ENCODE data around the gene BRMS1. TPM values are rescaled to one million over a fixed set of nuclear protein-coding genes. Genes with fewer than 3 reads are reported as not detected.
A peak's percentile ranks its signal among the peaks of the same experiment; 100 is the strongest.

BRMS1 gene
- total and polyA plus RNA-seq, 2 experiments from 2014 or later: 59.1 to 61.7 TPM

DNA sequence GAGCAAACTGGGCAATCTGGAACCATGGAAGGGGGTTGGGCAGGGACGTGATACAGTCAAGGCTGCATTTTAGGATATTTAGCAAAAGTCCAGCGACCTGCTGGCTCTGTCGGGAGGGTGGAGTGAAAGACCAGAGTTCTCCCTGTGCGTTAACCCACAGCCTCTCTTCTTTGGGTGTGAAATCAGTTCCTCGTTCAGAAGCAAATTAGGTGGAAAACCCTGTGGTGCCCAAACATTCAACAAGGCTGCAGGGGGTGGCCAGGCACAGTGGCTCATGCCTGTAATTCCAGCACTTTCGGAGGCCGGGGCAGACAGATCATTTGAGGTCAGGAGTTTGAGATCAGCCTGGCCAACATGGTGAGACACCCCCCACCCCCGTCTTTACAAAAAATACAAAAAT is 47.3 kb downstream of the BRMS1 start:
- Mint-ChIP-seq H3K4me1 (peaks cover 14% of the 10 kb centered on the region), H3K36me3 (ENCODE audit: low read depth) (no peaks in the 10 kb centered on the region; the same call in 2 of the 3 replicates), H3K4me3 (no peak overlapping the region; the same call in 2 of the 3 replicates), H3K27ac (no peak overlapping the region), H3K9me3 (no peaks in the 10 kb centered on the region), H3K27me3 (ENCODE audit: insufficient read depth, low read depth, poor library complexity) (peaks cover 8% of the 10 kb centered on the region)
- Histone ChIP-seq H3K4me2 (no peak overlapping the region), H3K36me3 (ENCODE audit: insufficient read depth) (no peaks in the 10 kb centered on the region), H3K4me1 (ENCODE audit: insufficient read depth) (no peaks in the 10 kb centered on the region), H3K79me2 (replicated peaks; ENCODE audit: insufficient read depth) (no peaks in the 10 kb centered on the region), H3K27ac (ENCODE audit: low read depth) (no peak overlapping the region), H3K27me3 (ENCODE audit: insufficient read depth) (peaks cover 5% of the 10 kb centered on the region; the same call in 1 of the 2 replicates), H3F3A (replicated peaks; ENCODE audit: low read depth) (no peaks in the 10 kb centered on the region), H2AFZ (no peak overlapping the region), H3K9me2 (ENCODE audit: insufficient read depth) (no peaks in the 10 kb centered on the region), H3K4me3 (no peak overlapping the region), H4K20me1 (replicated peaks; ENCODE audit: insufficient read depth) (no peaks in the 10 kb centered on the region)
- peak; percentile 17; the same call in 1 of the 3 replicates for ATAC-seq
- no peak for TF ChIP-seq ZNF114 (CRISPR knock-in tag; IDR thresholded peaks at IDR 0.05)
- no peak for TF ChIP-seq EZH2 (IDR thresholded peaks at IDR 0.05; ENCODE audit: low read depth, unreplicated experiment)
- no peak for TF ChIP-seq ZNF331 (CRISPR knock-in tag; IDR thresholded peaks at IDR 0.05; ENCODE audit: low read depth)
- TF ChIP-seq, protein P1, sequence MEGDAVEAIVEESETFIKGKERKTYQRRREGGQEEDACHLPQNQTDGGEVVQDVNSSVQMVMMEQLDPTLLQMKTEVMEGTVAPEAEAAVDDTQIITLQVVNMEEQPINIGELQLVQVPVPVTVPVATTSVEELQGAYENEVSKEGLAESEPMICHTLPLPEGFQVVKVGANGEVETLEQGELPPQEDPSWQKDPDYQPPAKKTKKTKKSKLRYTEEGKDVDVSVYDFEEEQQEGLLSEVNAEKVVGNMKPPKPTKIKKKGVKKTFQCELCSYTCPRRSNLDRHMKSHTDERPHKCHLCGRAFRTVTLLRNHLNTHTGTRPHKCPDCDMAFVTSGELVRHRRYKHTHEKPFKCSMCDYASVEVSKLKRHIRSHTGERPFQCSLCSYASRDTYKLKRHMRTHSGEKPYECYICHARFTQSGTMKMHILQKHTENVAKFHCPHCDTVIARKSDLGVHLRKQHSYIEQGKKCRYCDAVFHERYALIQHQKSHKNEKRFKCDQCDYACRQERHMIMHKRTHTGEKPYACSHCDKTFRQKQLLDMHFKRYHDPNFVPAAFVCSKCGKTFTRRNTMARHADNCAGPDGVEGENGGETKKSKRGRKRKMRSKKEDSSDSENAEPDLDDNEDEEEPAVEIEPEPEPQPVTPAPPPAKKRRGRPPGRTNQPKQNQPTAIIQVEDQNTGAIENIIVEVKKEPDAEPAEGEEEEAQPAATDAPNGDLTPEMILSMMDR (conservative IDR thresholded peaks at IDR 0.05; ENCODE audit: low read depth in 2 of 2): no peak
- TF ChIP-seq JUNB (IDR thresholded peaks at IDR 0.05; ENCODE audit: unreplicated experiment): no peak
- DNase-seq (ENCODE audit: low spot score): no peak

DNA sequence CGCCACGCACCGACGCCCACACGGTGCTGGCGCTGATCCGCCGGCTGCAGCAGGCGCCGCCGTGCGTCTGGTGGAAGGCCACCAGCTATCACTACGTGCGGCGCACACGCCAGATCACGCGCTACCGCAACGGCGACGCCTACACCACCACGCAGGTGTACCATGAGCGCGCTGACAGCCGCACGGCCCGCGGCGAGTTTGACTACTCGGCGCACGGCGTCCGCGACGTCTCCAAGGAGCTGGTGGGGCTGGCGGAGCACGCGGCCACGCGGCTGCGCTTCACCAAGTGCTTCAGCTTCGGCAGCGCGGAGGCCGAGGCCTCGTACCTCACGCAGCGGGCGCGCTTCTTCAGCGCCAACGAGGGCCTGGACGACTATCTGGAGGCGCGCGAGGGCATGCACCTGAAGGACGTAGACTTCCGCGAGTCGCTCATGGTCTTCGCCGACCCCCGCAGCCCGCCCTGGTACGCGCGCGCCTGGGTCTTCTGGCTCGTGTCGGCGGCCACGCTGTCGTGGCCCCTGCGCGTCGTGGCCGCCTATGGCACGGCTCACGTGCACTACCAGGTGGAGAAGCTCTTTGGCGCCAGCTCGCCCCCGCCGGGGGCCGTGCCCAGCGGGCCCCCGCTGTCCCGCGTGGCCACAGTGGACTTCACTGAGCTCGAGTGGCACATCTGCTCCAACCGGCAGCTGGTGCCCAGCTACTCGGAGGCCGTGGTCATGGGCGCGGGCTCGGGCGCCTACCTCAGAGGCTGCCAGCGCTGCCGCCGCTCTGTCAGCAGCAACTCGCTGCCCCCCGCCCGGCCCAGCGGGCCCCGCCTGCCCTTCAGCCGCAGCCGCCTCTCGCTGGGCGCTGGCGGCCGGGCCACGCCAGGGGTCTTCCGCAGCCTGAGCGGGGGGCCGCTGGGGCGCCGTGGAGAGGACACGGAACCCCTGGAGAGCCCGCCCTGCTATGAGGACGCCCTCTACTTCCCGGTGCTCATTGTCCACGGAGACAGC is 50.0 kb downstream of the BRMS1 start:
- Histone ChIP-seq H3K27ac (ENCODE audit: low read depth) (no peak overlapping the region), H2AFZ (no peak overlapping the region), H4K20me1 (replicated peaks; ENCODE audit: insufficient read depth) (no peaks in the 10 kb centered on the region), H3F3A (replicated peaks; ENCODE audit: low read depth) (peaks cover 15% of the 10 kb centered on the region; the same call in 1 of the 2 replicates), H3K4me2 (no peak overlapping the region), H3K27me3 (ENCODE audit: insufficient read depth) (peaks cover 30% of the 10 kb centered on the region), H3K4me3 (no peak overlapping the region), H3K79me2 (replicated peaks; ENCODE audit: insufficient read depth) (no peaks in the 10 kb centered on the region), H3K36me3 (ENCODE audit: insufficient read depth) (no peaks in the 10 kb centered on the region), H3K4me1 (ENCODE audit: insufficient read depth) (peaks cover 13% of the 10 kb centered on the region), H3K9me2 (ENCODE audit: insufficient read depth) (no peaks in the 10 kb centered on the region)
- no peak for DNase-seq (ENCODE audit: low spot score)
- no peak for ATAC-seq
- Mint-ChIP-seq H3K27me3 (ENCODE audit: insufficient read depth, low read depth, poor library complexity) (peaks cover 24% of the 10 kb centered on the region), H3K9me3 (no peaks in the 10 kb centered on the region), H3K4me1 (peaks cover 27% of the 10 kb centered on the region), H3K4me3 (no peak overlapping the region), H3K27ac (no peak overlapping the region), H3K36me3 (ENCODE audit: low read depth) (no peaks in the 10 kb centered on the region; the same call in 2 of the 3 replicates)
- no peak for TF ChIP-seq EZH2phosphoT487 (IDR thresholded peaks at IDR 0.05; ENCODE audit: unreplicated experiment)
- no peak for TF ChIP-seq STAT1 (IDR thresholded peaks at IDR 0.05; ENCODE audit: unreplicated experiment)
- no peak for TF ChIP-seq JUNB (IDR thresholded peaks at IDR 0.05; ENCODE audit: unreplicated experiment)
- TF ChIP-seq CREB1 (CRISPR knock-in tag; IDR thresholded peaks at IDR 0.05; ENCODE audit: low read depth): no peak
- TF ChIP-seq, protein P2, sequence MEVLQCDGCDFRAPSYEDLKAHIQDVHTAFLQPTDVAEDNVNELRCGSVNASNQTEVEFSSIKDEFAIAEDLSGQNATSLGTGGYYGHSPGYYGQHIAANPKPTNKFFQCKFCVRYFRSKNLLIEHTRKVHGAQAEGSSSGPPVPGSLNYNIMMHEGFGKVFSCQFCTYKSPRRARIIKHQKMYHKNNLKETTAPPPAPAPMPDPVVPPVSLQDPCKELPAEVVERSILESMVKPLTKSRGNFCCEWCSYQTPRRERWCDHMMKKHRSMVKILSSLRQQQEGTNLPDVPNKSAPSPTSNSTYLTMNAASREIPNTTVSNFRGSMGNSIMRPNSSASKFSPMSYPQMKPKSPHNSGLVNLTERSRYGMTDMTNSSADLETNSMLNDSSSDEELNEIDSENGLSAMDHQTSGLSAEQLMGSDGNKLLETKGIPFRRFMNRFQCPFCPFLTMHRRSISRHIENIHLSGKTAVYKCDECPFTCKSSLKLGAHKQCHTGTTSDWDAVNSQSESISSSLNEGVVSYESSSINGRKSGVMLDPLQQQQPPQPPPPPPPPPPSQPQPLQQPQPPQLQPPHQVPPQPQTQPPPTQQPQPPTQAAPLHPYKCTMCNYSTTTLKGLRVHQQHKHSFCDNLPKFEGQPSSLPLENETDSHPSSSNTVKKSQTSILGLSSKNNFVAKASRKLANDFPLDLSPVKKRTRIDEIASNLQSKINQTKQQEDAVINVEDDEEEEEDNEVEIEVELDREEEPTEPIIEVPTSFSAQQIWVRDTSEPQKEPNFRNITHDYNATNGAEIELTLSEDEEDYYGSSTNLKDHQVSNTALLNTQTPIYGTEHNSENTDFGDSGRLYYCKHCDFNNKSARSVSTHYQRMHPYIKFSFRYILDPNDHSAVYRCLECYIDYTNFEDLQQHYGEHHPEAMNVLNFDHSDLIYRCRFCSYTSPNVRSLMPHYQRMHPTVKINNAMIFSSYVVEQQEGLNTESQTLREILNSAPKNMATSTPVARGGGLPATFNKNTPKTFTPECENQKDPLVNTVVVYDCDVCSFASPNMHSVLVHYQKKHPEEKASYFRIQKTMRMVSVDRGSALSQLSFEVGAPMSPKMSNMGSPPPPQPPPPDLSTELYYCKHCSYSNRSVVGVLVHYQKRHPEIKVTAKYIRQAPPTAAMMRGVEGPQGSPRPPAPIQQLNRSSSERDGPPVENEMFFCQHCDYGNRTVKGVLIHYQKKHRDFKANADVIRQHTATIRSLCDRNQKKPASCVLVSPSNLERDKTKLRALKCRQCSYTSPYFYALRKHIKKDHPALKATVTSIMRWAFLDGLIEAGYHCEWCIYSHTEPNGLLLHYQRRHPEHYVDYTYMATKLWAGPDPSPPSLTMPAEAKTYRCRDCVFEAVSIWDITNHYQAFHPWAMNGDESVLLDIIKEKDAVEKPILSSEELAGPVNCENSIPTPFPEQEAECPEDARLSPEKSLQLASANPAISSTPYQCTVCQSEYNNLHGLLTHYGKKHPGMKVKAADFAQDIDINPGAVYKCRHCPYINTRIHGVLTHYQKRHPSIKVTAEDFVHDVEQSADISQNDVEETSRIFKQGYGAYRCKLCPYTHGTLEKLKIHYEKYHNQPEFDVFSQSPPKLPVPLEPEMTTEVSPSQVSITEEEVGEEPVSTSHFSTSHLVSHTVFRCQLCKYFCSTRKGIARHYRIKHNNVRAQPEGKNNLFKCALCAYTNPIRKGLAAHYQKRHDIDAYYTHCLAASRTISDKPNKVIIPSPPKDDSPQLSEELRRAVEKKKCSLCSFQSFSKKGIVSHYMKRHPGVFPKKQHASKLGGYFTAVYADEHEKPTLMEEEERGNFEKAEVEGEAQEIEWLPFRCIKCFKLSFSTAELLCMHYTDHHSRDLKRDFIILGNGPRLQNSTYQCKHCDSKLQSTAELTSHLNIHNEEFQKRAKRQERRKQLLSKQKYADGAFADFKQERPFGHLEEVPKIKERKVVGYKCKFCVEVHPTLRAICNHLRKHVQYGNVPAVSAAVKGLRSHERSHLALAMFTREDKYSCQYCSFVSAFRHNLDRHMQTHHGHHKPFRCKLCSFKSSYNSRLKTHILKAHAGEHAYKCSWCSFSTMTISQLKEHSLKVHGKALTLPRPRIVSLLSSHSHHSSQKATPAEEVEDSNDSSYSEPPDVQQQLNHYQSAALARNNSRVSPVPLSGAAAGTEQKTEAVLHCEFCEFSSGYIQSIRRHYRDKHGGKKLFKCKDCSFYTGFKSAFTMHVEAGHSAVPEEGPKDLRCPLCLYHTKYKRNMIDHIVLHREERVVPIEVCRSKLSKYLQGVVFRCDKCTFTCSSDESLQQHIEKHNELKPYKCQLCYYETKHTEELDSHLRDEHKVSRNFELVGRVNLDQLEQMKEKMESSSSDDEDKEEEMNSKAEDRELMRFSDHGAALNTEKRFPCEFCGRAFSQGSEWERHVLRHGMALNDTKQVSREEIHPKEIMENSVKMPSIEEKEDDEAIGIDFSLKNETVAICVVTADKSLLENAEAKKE (CRISPR knock-in tag; IDR thresholded peaks at IDR 0.05): no peak
- TF ChIP-seq POLR2AphosphoS5 (IDR thresholded peaks at IDR 0.05; ENCODE audit: low read depth): no peak
- TF ChIP-seq EZH2 (IDR thresholded peaks at IDR 0.05; ENCODE audit: low read depth, unreplicated experiment): no peak
- TF ChIP-seq, protein P3, sequence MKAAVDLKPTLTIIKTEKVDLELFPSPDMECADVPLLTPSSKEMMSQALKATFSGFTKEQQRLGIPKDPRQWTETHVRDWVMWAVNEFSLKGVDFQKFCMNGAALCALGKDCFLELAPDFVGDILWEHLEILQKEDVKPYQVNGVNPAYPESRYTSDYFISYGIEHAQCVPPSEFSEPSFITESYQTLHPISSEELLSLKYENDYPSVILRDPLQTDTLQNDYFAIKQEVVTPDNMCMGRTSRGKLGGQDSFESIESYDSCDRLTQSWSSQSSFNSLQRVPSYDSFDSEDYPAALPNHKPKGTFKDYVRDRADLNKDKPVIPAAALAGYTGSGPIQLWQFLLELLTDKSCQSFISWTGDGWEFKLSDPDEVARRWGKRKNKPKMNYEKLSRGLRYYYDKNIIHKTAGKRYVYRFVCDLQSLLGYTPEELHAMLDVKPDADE (IDR thresholded peaks at IDR 0.05): no peak

Data from GM23338 (cell line).